Activated T-cell treated with anti-CD3 and anti-CD28 coated beads, Interleukin-2, amount 50 U/mL, for 72 hours (primary cell): Measurements from ENCODE around the gene FAS. TPM values are rescaled to one million over a fixed set of nuclear protein-coding genes. Genes with fewer than 3 reads are reported as not detected.

Experiments
- ATAC-seq, 2 donors: fragments of 150-1000 bp; cut with Tn5 transposase; replicated peaks in 1 of 2; 2 replicates each; pipeline ENCODE4 v1.10.0; 2021; ENCODE audit warnings: moderate library complexity in 2 of 2, mild to moderate bottlenecking in 1 of 2
- DNase-seq, 2 donors: peaks; one replicate each; pipeline ENCODE4 v3.0.0; 2021 to 2022; ENCODE audit warnings: mixed read lengths in 1 of 2
- H3K27ac Mint-ChIP-seq: one replicate; pipeline ENCODE4 v1.8.0; 2022; ENCODE audit warnings: mild to moderate bottlenecking, moderate library complexity, mixed read lengths
- H3K27me3 Mint-ChIP-seq: one replicate; pipeline ENCODE4 v1.8.0; 2022; ENCODE audit warnings: low read depth, mixed read lengths
- H3K36me3 Mint-ChIP-seq, 2 donors: one replicate each; pipeline ENCODE4 v1.8.0; 2022; ENCODE audit warnings: mixed read lengths in 2 of 2, mild to moderate bottlenecking in 1 of 2; ENCODE audit not compliant: insufficient read depth in 2 of 2
- H3K4me1 Mint-ChIP-seq: one replicate; pipeline ENCODE4 v1.8.0; 2022; ENCODE audit warnings: low read depth, mixed read lengths
- H3K4me3 Mint-ChIP-seq, 2 donors: one replicate each; pipeline ENCODE4 v1.8.0; 2022; ENCODE audit warnings: mild to moderate bottlenecking in 2 of 2, mixed read lengths in 2 of 2, moderate library complexity in 2 of 2
- H3K9me3 Mint-ChIP-seq, 2 donors: one replicate each; pipeline ENCODE4 v1.8.0; 2022; ENCODE audit warnings: mixed read lengths in 2 of 2
- total RNA-seq, 2 donors: library from RNA; stranded (reverse); gene quantifications; one replicate each; pipeline ENCODE4 v1.2.3, GENCODE V29; 2022

Gene FAS
- total RNA-seq, 2 donors from 2014 or later = 111 to 138 TPM

GRCh38 chr10:89037096-89037495 is 46.5 kb downstream of the FAS start:
- ATAC-seq (no peak), DNase-seq (no peak)
- H3K4me1 Mint-ChIP-seq = peaks cover 11% of the 10 kb centered on the region
- no peaks in the 10 kb centered on the region for H3K9me3 Mint-ChIP-seq
- no peaks in the 10 kb centered on the region for H3K27me3 Mint-ChIP-seq
- H3K27ac Mint-ChIP-seq = no peak overlapping the region
- H3K36me3 Mint-ChIP-seq = peaks cover 2 to 7% of the 10 kb centered on the region in 2 donors
- H3K4me3 Mint-ChIP-seq = no peak overlapping the region

- Mint-ChIP-seq H3K4me1 (no peaks in the 10 kb centered on the region), H3K4me3 (no peak overlapping the region), H3K27me3 (peaks cover 5% of the 10 kb centered on the region), H3K9me3 (no peaks in the 10 kb centered on the region), H3K36me3 (peaks cover 2 to 7% of the 10 kb centered on the region in 2 donors), H3K27ac (no peak overlapping the region)
- ATAC-seq (no peak), DNase-seq (no peak)
Observed at GRCh38 chr10:89042562-89042961, 52.0 kb downstream of the FAS start.

GRCh38 chr10:89043052-89043451 is 52.5 kb downstream of the FAS start:
- Mint-ChIP-seq H3K36me3 (peaks cover 2 to 8% of the 10 kb centered on the region in 2 donors), H3K27ac (no peak overlapping the region)

GRCh38 chr10:89047397-89047796 is 56.8 kb downstream of the FAS start:
- no peak for ATAC-seq
- no peak for DNase-seq
- peaks cover 5% of the 10 kb centered on the region for H3K27me3 Mint-ChIP-seq
- no peaks in the 10 kb centered on the region for H3K9me3 Mint-ChIP-seq
- H3K4me3 Mint-ChIP-seq = no peak overlapping the region
- peaks cover 0 to 3% of the 10 kb centered on the region in 2 donors for H3K36me3 Mint-ChIP-seq
- no peak overlapping the region for H3K27ac Mint-ChIP-seq
- no peaks in the 10 kb centered on the region for H3K4me1 Mint-ChIP-seq

More at GRCh38 chr10:89043052-89043451, 52.5 kb downstream of the FAS start:
- no peak overlapping the region for H3K4me3 Mint-ChIP-seq
- peaks cover 5% of the 10 kb centered on the region for H3K27me3 Mint-ChIP-seq
- ATAC-seq (no peak), DNase-seq (no peak)
- H3K4me1 Mint-ChIP-seq = no peaks in the 10 kb centered on the region
- H3K9me3 Mint-ChIP-seq = no peaks in the 10 kb centered on the region

- DNase-seq (no peak), ATAC-seq (no peak)
- Mint-ChIP-seq H3K4me3 (no peak overlapping the region), H3K36me3 (peaks cover 0 to 3% of the 10 kb centered on the region in 2 donors), H3K27me3 (peaks cover 11% of the 10 kb centered on the region), H3K4me1 (no peaks in the 10 kb centered on the region), H3K9me3 (no peaks in the 10 kb centered on the region), H3K27ac (no peak overlapping the region)
Observed at GRCh38 chr10:89051593-89051992, 61.0 kb downstream of the FAS start.

- Mint-ChIP-seq H3K36me3 (no peaks in the 10 kb centered on the region), H3K27ac (no peak overlapping the region), H3K9me3 (no peaks in the 10 kb centered on the region), H3K4me1 (no peaks in the 10 kb centered on the region), H3K27me3 (peaks cover 6% of the 10 kb centered on the region), H3K4me3 (no peak overlapping the region)
- ATAC-seq (no peak), DNase-seq (no peak)
Observed at GRCh38 chr10:89053555-89053954, 63.0 kb downstream of the FAS start.

GRCh38 chr10:89055159-89055558 is 64.6 kb downstream of the FAS start:
- no peaks in the 10 kb centered on the region for H3K4me1 Mint-ChIP-seq
- H3K36me3 Mint-ChIP-seq = no peaks in the 10 kb centered on the region
- peaks cover 6% of the 10 kb centered on the region for H3K27me3 Mint-ChIP-seq
- no peak overlapping the region for H3K27ac Mint-ChIP-seq
- DNase-seq = no peak
- ATAC-seq = no peak
- H3K4me3 Mint-ChIP-seq = no peak overlapping the region
- no peaks in the 10 kb centered on the region for H3K9me3 Mint-ChIP-seq

- no peak overlapping the region for H3K27ac Mint-ChIP-seq
- DNase-seq = no peak
- no peaks in the 10 kb centered on the region for H3K36me3 Mint-ChIP-seq
- H3K4me3 Mint-ChIP-seq = no peak overlapping the region
- H3K27me3 Mint-ChIP-seq = peaks cover 38% of the 10 kb centered on the region
- no peak for ATAC-seq
- H3K9me3 Mint-ChIP-seq = no peaks in the 10 kb centered on the region
- no peaks in the 10 kb centered on the region for H3K4me1 Mint-ChIP-seq
Observed at GRCh38 chr10:89062861-89063260, 72.3 kb downstream of the FAS start.

GRCh38 chr10:89063465-89063864 is 72.9 kb downstream of the FAS start:
- H3K27me3 Mint-ChIP-seq = peaks cover 44% of the 10 kb centered on the region
- H3K27ac Mint-ChIP-seq = no peak overlapping the region
- DNase-seq = no peak
- no peaks in the 10 kb centered on the region for H3K36me3 Mint-ChIP-seq
- no peaks in the 10 kb centered on the region for H3K4me1 Mint-ChIP-seq
- no peaks in the 10 kb centered on the region for H3K9me3 Mint-ChIP-seq
- no peak overlapping the region for H3K4me3 Mint-ChIP-seq
- ATAC-seq = no peak

GRCh38 chr10:89064748-89065147 is 74.2 kb downstream of the FAS start:
- ATAC-seq (no peak), DNase-seq (no peak)
- no peak overlapping the region for H3K27ac Mint-ChIP-seq
- peaks cover 47% of the 10 kb centered on the region for H3K27me3 Mint-ChIP-seq
- H3K4me3 Mint-ChIP-seq = no peak overlapping the region
- H3K36me3 Mint-ChIP-seq = no peaks in the 10 kb centered on the region
- H3K4me1 Mint-ChIP-seq = no peaks in the 10 kb centered on the region
- no peaks in the 10 kb centered on the region for H3K9me3 Mint-ChIP-seq

Other genes with a start within 250 kb of the FAS start
- gene LIPN, start 230.8 kb upstream of the FAS start, total RNA-seq = not detected
- not detected for gene LIPM, start 188.1 kb upstream of the FAS start, total RNA-seq
- under 1 TPM; 0.24 to 0.65 TPM for gene ANKRD22, start 139.0 kb upstream of the FAS start, total RNA-seq
- gene STAMBPL1, start 110.6 kb upstream of the FAS start, total RNA-seq = 10 to 100 TPM; 28.2 to 39.9 TPM
- 10 to 100 TPM; 60.7 to 76.9 TPM for gene ACTA2, start 38.0 kb upstream of the FAS start, total RNA-seq
- gene CH25H, start 216.5 kb downstream of the FAS start, total RNA-seq = under 1 TPM in 1 of 2 donors, not detected in 1; 0.56 TPM